Liver (tissue), 9 donors: ENCODE results near the gene IFNAR2. TPM values are rescaled to one million over a fixed set of nuclear protein-coding genes. Genes with fewer than 3 reads are reported as not detected.

Source experiments
- DNase-seq: peaks from one replicate; pipeline ENCODE4 v3.0.0-alpha.2; 2017; ENCODE audit warnings: low spot score
- H3K27ac ChIP-seq, 2 donors: one replicate each; pipeline ENCODE4 v1.7.0; 2013; ENCODE audit warnings: inconsistent platforms in 2 of 2, low read length in 2 of 2, control low read depth in 1 of 2, low read depth in 1 of 2, mild to moderate bottlenecking in 1 of 2
- H3K27me3 ChIP-seq, 4 donors: one replicate each; pipeline versions ENCODE4 v1.6.1 to v1.7.0; 2013; ENCODE audit warnings: low read length in 3 of 4, inconsistent platforms in 1 of 4, mild to moderate bottlenecking in 1 of 4, moderate library complexity in 1 of 4; ENCODE audit not compliant: control insufficient read depth in 4 of 4, insufficient read depth in 4 of 4
- H3K36me3 ChIP-seq, 4 donors: one replicate each; pipeline versions ENCODE4 v1.6.1 to v1.7.0; 2013; ENCODE audit warnings: low read length in 3 of 4, mild to moderate bottlenecking in 3 of 4, low read depth in 1 of 4, moderate library complexity in 1 of 4; ENCODE audit not compliant: control insufficient read depth in 4 of 4, insufficient read depth in 3 of 4
- H3K4me1 ChIP-seq, 4 donors: one replicate each; pipeline versions ENCODE4 v1.6.1 to v1.7.0; 2013; ENCODE audit warnings: low read length in 3 of 4, mild to moderate bottlenecking in 3 of 4, moderate library complexity in 1 of 4; ENCODE audit not compliant: control insufficient read depth in 4 of 4, insufficient read depth in 4 of 4
- H3K4me3 ChIP-seq, 3 donors: one replicate each; pipeline versions ENCODE4 v1.6.1 to v1.7.0; 2013; ENCODE audit warnings: low read length in 3 of 3, control low read depth in 1 of 3, low read depth in 1 of 3, mild to moderate bottlenecking in 1 of 3
- H3K9ac ChIP-seq, 2 donors: one replicate each; pipeline ENCODE4 v1.7.0; 2013; ENCODE audit warnings: low read length in 2 of 2, mild to moderate bottlenecking in 2 of 2, moderate library complexity in 2 of 2, control low read depth in 1 of 2, low read depth in 1 of 2
- H3K9me3 ChIP-seq, 4 donors: one replicate each; pipeline versions ENCODE4 v1.6.1 to v1.7.0; 2013; ENCODE audit warnings: low read length in 3 of 4; ENCODE audit not compliant: control insufficient read depth in 4 of 4
- ATF3 ChIP-seq: IDR thresholded peaks from 2 replicates; pipeline ENCODE4 v1.6.1; 2016; ENCODE audit warnings: antibody characterized with exemption
- CTCF ChIP-seq: fragments of 150-350 bp; IDR thresholded peaks from 2 replicates; pipeline ENCODE4 v1.5.1; 2017; ENCODE audit warnings: improper control_type of control experiment, low read depth, low read length; ENCODE audit not compliant: missing input control
- EGR1 ChIP-seq, 2 donors: IDR thresholded peaks; 2 replicates each; pipeline ENCODE4 v1.6.1; 2016 to 2018; ENCODE audit warnings: antibody characterized with exemption in 2 of 2, low read depth in 2 of 2
- FOXA1 ChIP-seq: IDR thresholded peaks from 2 replicates; pipeline ENCODE4 v1.6.1; 2016; ENCODE audit warnings: antibody characterized with exemption
- FOXA2 ChIP-seq: IDR thresholded peaks from 2 replicates; pipeline ENCODE4 v1.6.1; 2016; ENCODE audit warnings: antibody characterized with exemption
- HNF4A ChIP-seq, 2 donors: conservative IDR thresholded peaks; 2 replicates each; pipeline ENCODE4 v1.6.1; 2016; ENCODE audit warnings: antibody characterized with exemption in 2 of 2, mild to moderate bottlenecking in 2 of 2
- HNF4G ChIP-seq: IDR thresholded peaks from 2 replicates; pipeline ENCODE4 v1.6.1; 2016; ENCODE audit warnings: antibody characterized with exemption
- JUND ChIP-seq, 2 donors: IDR thresholded peaks; 2 replicates each; pipeline ENCODE4 v1.6.1; 2016; ENCODE audit warnings: antibody characterized with exemption in 2 of 2
- MAX ChIP-seq: IDR thresholded peaks from 2 replicates; pipeline ENCODE4 v1.6.1; 2016; ENCODE audit warnings: antibody characterized with exemption
- NR2F2 ChIP-seq: IDR thresholded peaks from 2 replicates; pipeline ENCODE4 v1.6.1; 2016; ENCODE audit warnings: antibody characterized with exemption
- RAD21 ChIP-seq, 2 donors: IDR thresholded peaks; 2 replicates each; pipeline ENCODE4 v1.6.1; 2016; ENCODE audit warnings: antibody characterized with exemption in 2 of 2, mild to moderate bottlenecking in 2 of 2
- REST ChIP-seq: IDR thresholded peaks from 2 replicates; pipeline ENCODE4 v1.6.1; 2016; ENCODE audit warnings: antibody characterized with exemption, mild to moderate bottlenecking
- RXRA ChIP-seq, 2 donors: IDR thresholded peaks; 2 replicates each; pipeline ENCODE4 v1.6.1; 2017 to 2018; ENCODE audit warnings: antibody characterized with exemption in 2 of 2, mild to moderate bottlenecking in 1 of 2
- TAF1 ChIP-seq: conservative IDR thresholded peaks from 2 replicates; pipeline ENCODE4 v1.6.1; 2016; ENCODE audit warnings: antibody characterized with exemption, mild to moderate bottlenecking
- YY1 ChIP-seq: IDR thresholded peaks from 2 replicates; pipeline ENCODE4 v1.6.1; 2016; ENCODE audit warnings: antibody characterized with exemption, mild to moderate bottlenecking
- ZBTB33 ChIP-seq: IDR thresholded peaks from 2 replicates; pipeline ENCODE4 v1.6.1; 2016; ENCODE audit warnings: antibody characterized with exemption
- WGBS: extraction: QIAGEN DNeasy Blood & Tissue Kit; methylation state at CpG from one replicate; pipeline ENCODE4 v1.1.7; 2013; 5-methylcytosine and 5-hydroxymethylcytosine counted together
- polyA plus RNA-seq, 2 donors: library from polyadenylated mRNA; stranded (reverse) in 1 of 2; unstranded in 1 of 2; fragments of 200-250 nt in 1 of 2; fragments of >200 nt in 1 of 2; fragmentation: Nextera tagmentation in 1 of 2; extraction: Ambion mirVana in 1 of 2; gene quantifications; one replicate each; pipeline versions ENCODE4 v1.2.1 to v1.2.3, GENCODE V29; 2013 to 2015
- total RNA-seq, 2 donors: library from RNA; depleted of rRNA; stranded (reverse); fragments of >200 nt; gene quantifications; one replicate each; pipeline ENCODE4 v1.2.3, GENCODE V29; 2014
- donor health status: healthy.
- donor health status: healthy.
- donor health status: healthy.
- donor health status: healthy.
- donor health status: healthy.

Gene IFNAR2
- total and polyA plus RNA-seq, 4 donors = 12.6 to 17.0 (median 14.6) TPM

GRCh38 chr21:33255404-33255803, 25.7 kb downstream of the IFNAR2 start:
- Histone ChIP-seq H3K27me3 (no peaks in the 10 kb centered on the region), H3K4me3 (no peak overlapping the region), H3K9ac (no peak overlapping the region), H3K27ac (no peak overlapping the region), H3K4me1 (peaks cover 0 to 7% (median 5%) of the 10 kb centered on the region in 4 donors), H3K36me3 (peaks cover 5 to 73% (median 60%) of the 10 kb centered on the region in 4 donors), H3K9me3 (no peaks in the 10 kb centered on the region)
- no peak for DNase-seq
- TF ChIP-seq JUND (IDR thresholded peaks at IDR 0.05) (no peak), RXRA (IDR thresholded peaks at IDR 0.05) (no peak), TAF1 (no peak), FOXA1 (no peak), RAD21 (IDR thresholded peaks at IDR 0.05) (no peak), MAX (no peak), ATF3 (no peak), HNF4A (conservative IDR thresholded peaks at IDR 0.05) (no peak), NR2F2 (no peak), HNF4G (no peak), EGR1 (IDR thresholded peaks at IDR 0.05; ENCODE audit: low read depth in 2 of 2) (no peak), CTCF (no peak), ZBTB33 (no peak), YY1 (no peak)
- 74% methylated on average over 1 of the region's 1 CpG for WGBS

- no peak for DNase-seq
- H3K27ac ChIP-seq = no peak overlapping the region
- peaks cover 5 to 69% (median 56%) of the 10 kb centered on the region in 4 donors for H3K36me3 ChIP-seq
- no peak overlapping the region for H3K4me3 ChIP-seq
- WGBS = 92% methylated on average over 6 of the region's 6 CpGs
- no peak overlapping the region for H3K9ac ChIP-seq
- peaks cover 0 to 7% (median 5%) of the 10 kb centered on the region in 4 donors for H3K4me1 ChIP-seq
- H3K9me3 ChIP-seq = no peaks in the 10 kb centered on the region
- TF ChIP-seq YY1 = no peak
- no peak for TF ChIP-seq HNF4A (conservative IDR thresholded peaks at IDR 0.05)
- TF ChIP-seq FOXA1 = no peak
- no peak for TF ChIP-seq RXRA (IDR thresholded peaks at IDR 0.05)
- TF ChIP-seq ATF3 = no peak
- no peak for TF ChIP-seq JUND (IDR thresholded peaks at IDR 0.05)
- no peak for TF ChIP-seq FOXA2
- TF ChIP-seq NR2F2 = no peak
- TF ChIP-seq ZBTB33 = no peak
- no peak for TF ChIP-seq HNF4G
- no peak for TF ChIP-seq REST
- TF ChIP-seq MAX = no peak
- H3K27me3 ChIP-seq = no peaks in the 10 kb centered on the region
Observed at GRCh38 chr21:33256019-33256418, 26.3 kb downstream of the IFNAR2 start.
